GM23338 (cell line): Measurements from ENCODE around the gene ETV6. TPM values are rescaled to one million over a fixed set of nuclear protein-coding genes. Genes with fewer than 3 reads are reported as not detected.

Source experiments
- ATAC-seq: fragments of 200-7000 bp; cut with Tn5 transposase; 3 replicates; pipeline ENCODE4 v1.9.1; 2020
- DNase-seq: peaks from one replicate; pipeline ENCODE4 v3.0.0-alpha.2; 2015; ENCODE audit warnings: low spot score
- H2AFZ ChIP-seq: fragments of 200-600 bp; sonication (generic); 2 replicates; pipeline ENCODE4 v1.8.0; 2016; ENCODE audit warnings: antibody characterized with exemption, mild to moderate bottlenecking, moderate library complexity
- H3F3A ChIP-seq: fragments of 200-600 bp; sonication (generic); replicated peaks from 2 replicates; pipeline ENCODE4 v1.8.0; 2017; ENCODE audit warnings: antibody characterized with exemption, mixed run types, low read depth
- H3K27ac ChIP-seq: fragments of 200-600 bp; sonication (generic); 2 replicates; pipeline ENCODE4 v1.6.1; 2016; ENCODE audit warnings: low read depth
- H3K27me3 ChIP-seq: fragments of 200-600 bp; sonication (generic); 2 replicates; pipeline ENCODE4 v1.8.0; 2016; ENCODE audit warnings: mild to moderate bottlenecking, mixed run types, moderate library complexity; ENCODE audit not compliant: insufficient read depth
- H3K36me3 ChIP-seq: fragments of 200-600 bp; sonication (generic); 2 replicates; pipeline ENCODE4 v1.8.0; 2016; ENCODE audit warnings: mild to moderate bottlenecking; ENCODE audit not compliant: insufficient read depth
- H3K4me1 ChIP-seq: fragments of 200-600 bp; sonication (generic); 2 replicates; pipeline ENCODE4 v1.8.0; 2016; ENCODE audit warnings: mild to moderate bottlenecking, moderate library complexity; ENCODE audit not compliant: insufficient read depth
- H3K4me2 ChIP-seq: fragments of 200-600 bp; sonication (generic); 2 replicates; pipeline ENCODE4 v1.7.1; 2017; ENCODE audit warnings: mixed run types
- H3K4me3 ChIP-seq: fragments of 200-600 bp; sonication (generic); 2 replicates; pipeline ENCODE4 v1.6.1; 2016; ENCODE audit warnings: mixed run types
- H3K79me2 ChIP-seq: fragments of 200-600 bp; sonication (generic); replicated peaks from 2 replicates; pipeline ENCODE4 v1.8.0; 2017; ENCODE audit warnings: mild to moderate bottlenecking; ENCODE audit not compliant: insufficient read depth
- H3K9me2 ChIP-seq: fragments of 200-600 bp; sonication (generic); 2 replicates; pipeline ENCODE4 v1.8.0; 2017; ENCODE audit not compliant: insufficient read depth
- H4K20me1 ChIP-seq: fragments of 200-600 bp; sonication (generic); replicated peaks from 2 replicates; pipeline ENCODE4 v1.8.0; 2017; ENCODE audit warnings: mild to moderate bottlenecking; ENCODE audit not compliant: insufficient read depth
- H3K27ac Mint-ChIP-seq: 2 replicates; pipeline ENCODE4 v1.8.0; 2020; ENCODE audit warnings: inconsistent platforms, mild to moderate bottlenecking, moderate library complexity, mixed read lengths
- H3K27me3 Mint-ChIP-seq: 3 replicates; pipeline ENCODE4 v1.8.0; 2022; ENCODE audit warnings: low read depth, mild to moderate bottlenecking, moderate library complexity, mixed read lengths, inconsistent platforms; ENCODE audit not compliant: insufficient read depth, poor library complexity
- H3K36me3 Mint-ChIP-seq: 3 replicates; pipeline ENCODE4 v1.8.0; 2021; ENCODE audit warnings: low read depth, mild to moderate bottlenecking, inconsistent platforms, moderate library complexity, mixed read lengths
- H3K4me1 Mint-ChIP-seq: 3 replicates; pipeline ENCODE4 v1.8.0; 2020; ENCODE audit warnings: mild to moderate bottlenecking, inconsistent platforms, mixed read lengths
- H3K4me3 Mint-ChIP-seq: 3 replicates; pipeline ENCODE4 v1.8.0; 2021; ENCODE audit warnings: moderate library complexity, mild to moderate bottlenecking, inconsistent platforms, mixed read lengths
- H3K9me3 Mint-ChIP-seq: 3 replicates; pipeline ENCODE4 v1.8.0; 2020; ENCODE audit warnings: moderate library complexity, mild to moderate bottlenecking, inconsistent platforms, mixed read lengths
- CTCF ChIP-seq, 2 experiments: fragments of 200-600 bp in 1 of 2; sonication (generic) in 1 of 2; conservative IDR thresholded peaks; 2 replicates each; pipeline versions ENCODE4 v1.5.1 to v1.6.1; 2016 to 2017; ENCODE audit warnings: antibody characterized with exemption in 2 of 2, low read depth in 2 of 2, mild to moderate bottlenecking in 2 of 2, moderate library complexity in 1 of 2
- EZH2 ChIP-seq: fragments of 200-600 bp; sonication (generic); IDR thresholded peaks from one replicate; pipeline ENCODE4 v1.8.0; 2017; ENCODE audit warnings: antibody characterized with exemption, mild to moderate bottlenecking, low read depth; ENCODE audit not compliant: unreplicated experiment
- EZH2phosphoT487 ChIP-seq: fragments of 200-600 bp; sonication (generic); IDR thresholded peaks from one replicate; pipeline ENCODE4 v1.8.1; 2018; ENCODE audit warnings: antibody characterized with exemption; ENCODE audit not compliant: unreplicated experiment
- JUNB ChIP-seq: IDR thresholded peaks from one replicate; pipeline ENCODE4 v1.6.1; 2016; ENCODE audit warnings: antibody characterized with exemption; ENCODE audit not compliant: unreplicated experiment
- POLR2AphosphoS5 ChIP-seq: IDR thresholded peaks from 2 replicates; pipeline ENCODE4 v1.6.1; 2016; ENCODE audit warnings: antibody characterized with exemption, low read depth
- REST ChIP-seq: IDR thresholded peaks from one replicate; pipeline ENCODE4 v1.6.1; 2018; ENCODE audit warnings: antibody characterized with exemption; ENCODE audit not compliant: unreplicated experiment
- STAT1 ChIP-seq: IDR thresholded peaks from one replicate; pipeline ENCODE4 v1.6.1; 2016; ENCODE audit warnings: antibody characterized with exemption; ENCODE audit not compliant: unreplicated experiment
- ZNF114 ChIP-seq: fragments of 250-450 bp; sonication (Bioruptor Pico); IDR thresholded peaks from 2 replicates; pipeline ENCODE4 v1.5.0; 2020; ENCODE audit warnings: mild to moderate bottlenecking, moderate library complexity
- ZNF331 ChIP-seq: fragments of 250-450 bp; sonication (Bioruptor Pico); IDR thresholded peaks from 2 replicates; pipeline ENCODE4 v1.5.0; 2020; ENCODE audit warnings: low read depth, mild to moderate bottlenecking, moderate library complexity
- ZNF462 ChIP-seq: fragments of 250-450 bp; sonication (Bioruptor Pico); IDR thresholded peaks from 2 replicates; pipeline ENCODE4 v1.5.0; 2020; ENCODE audit warnings: mild to moderate bottlenecking, moderate library complexity
- polyA plus RNA-seq: library from polyadenylated mRNA; unstranded; fragments of >200 nt; fragmentation: Nextera tagmentation; extraction: Ambion mirVana; gene quantifications from 2 replicates; pipeline ENCODE4 v1.2.1, GENCODE V29; 2016
- total RNA-seq: library from RNA; depleted of rRNA; stranded (reverse); fragments of >200 nt; shearing (Covaris generic); gene quantifications from 2 replicates; pipeline ENCODE4 v1.2.3, GENCODE V29; 2014

Gene ETV6
- total and polyA plus RNA-seq, 2 experiments from 2014 or later = 7.5 to 15.1 TPM

- Histone ChIP-seq H3K4me3 (no peak overlapping the region), H4K20me1 (peaks cover 5% of the 10 kb centered on the region; the same call in 1 of the 2 replicates), H3K27ac (peak overlapping the region; percentile 7; the same call in 1 of the 2 replicates), H3K36me3 (no peaks in the 10 kb centered on the region), H3K4me2 (no peak overlapping the region), H3K27me3 (no peaks in the 10 kb centered on the region), H3K9me2 (peaks cover 4% of the 10 kb centered on the region; the same call in 1 of the 2 replicates), H3K4me1 (peaks cover 5% of the 10 kb centered on the region), H3F3A (no peaks in the 10 kb centered on the region), H2AFZ (no peak overlapping the region), H3K79me2 (peaks cover 35% of the 10 kb centered on the region)
- ATAC-seq (no peak), DNase-seq (no peak)
- peaks cover 9% of the 10 kb centered on the region for H3K4me1 Mint-ChIP-seq
- H3K4me3 Mint-ChIP-seq = no peak overlapping the region
- no peak overlapping the region for H3K27ac Mint-ChIP-seq
- no peaks in the 10 kb centered on the region for H3K36me3 Mint-ChIP-seq
- no peak for TF ChIP-seq STAT1
- no peak for TF ChIP-seq JUNB
- TF ChIP-seq EZH2phosphoT487 = no peak
- TF ChIP-seq EZH2 = no peak
- TF ChIP-seq ZNF331 (CRISPR knock-in tag) = no peak
- no peak for TF ChIP-seq POLR2AphosphoS5
- H3K27me3 Mint-ChIP-seq = no peaks in the 10 kb centered on the region
- no peaks in the 10 kb centered on the region for H3K9me3 Mint-ChIP-seq
These were observed 45.8 kb downstream of the ETV6 start for GRCh38 chr12:11695321-11695720.

GRCh38 chr12:11696084-11696483 is 46.6 kb downstream of the ETV6 start:
- Histone ChIP-seq H3K4me3 (no peak overlapping the region), H3K9me2 (peaks cover 4% of the 10 kb centered on the region; the same call in 1 of the 2 replicates), H3K27ac (no peak overlapping the region), H3K4me1 (peaks cover 12% of the 10 kb centered on the region), H3K27me3 (no peaks in the 10 kb centered on the region), H2AFZ (no peak overlapping the region), H4K20me1 (peaks cover 5% of the 10 kb centered on the region; the same call in 1 of the 2 replicates), H3K36me3 (no peaks in the 10 kb centered on the region), H3K4me2 (no peak overlapping the region), H3F3A (no peaks in the 10 kb centered on the region), H3K79me2 (peaks cover 33% of the 10 kb centered on the region)
- H3K4me1 Mint-ChIP-seq = peaks cover 14% of the 10 kb centered on the region
- no peaks in the 10 kb centered on the region for H3K36me3 Mint-ChIP-seq
- no peak overlapping the region for H3K4me3 Mint-ChIP-seq
- ATAC-seq (no peak), DNase-seq (no peak)
- H3K27me3 Mint-ChIP-seq = no peaks in the 10 kb centered on the region
- H3K9me3 Mint-ChIP-seq = no peaks in the 10 kb centered on the region
- no peak overlapping the region for H3K27ac Mint-ChIP-seq
- TF ChIP-seq REST = no peak
- no peak for TF ChIP-seq ZNF462
- TF ChIP-seq STAT1 = no peak
- TF ChIP-seq ZNF331 (CRISPR knock-in tag) = no peak
- TF ChIP-seq CTCF (conservative IDR thresholded peaks at IDR 0.05; ENCODE audit: low read depth in 2 of 2) = no peak
- no peak for TF ChIP-seq POLR2AphosphoS5
- TF ChIP-seq JUNB = no peak
- TF ChIP-seq ZNF114 (CRISPR knock-in tag) = no peak
- TF ChIP-seq EZH2phosphoT487 = no peak
